Measurements from ENCODE around the gene SECISBP2. TPM values are rescaled to one million over a fixed set of nuclear protein-coding genes. Genes with fewer than 3 reads are reported as not detected.

SECISBP2 gene
- total and polyA plus RNA-seq, 9 donors, result 31.2 to 87.6 (median 51.1) TPM

- Histone ChIP-seq H3K9me3 (no peaks in the 10 kb centered on the region), H3K4me1 (ENCODE audit: insufficient read depth) (peaks cover 12% of the 10 kb centered on the region), H3K27ac (no peak overlapping the region), H3K36me3 (no peaks in the 10 kb centered on the region), H3K4me3 (no peak overlapping the region), H3K27me3 (no peaks in the 10 kb centered on the region)
- no peak for TF ChIP-seq POLR2A (IDR thresholded peaks at IDR 0.05)
- no peak for TF ChIP-seq EP300 (IDR thresholded peaks at IDR 0.05)
- intact Hi-C loops (cut with DNase I), result loop anchor here in 2 of 4 donors (10.0 kb wide), 2 partner anchors 789 to 931 kb away; partner anchors contain the start of gene SPIN1 (in 1 of the 2)
- DNase-seq, result no peak
These were observed 2.8 kb upstream of the SECISBP2 start for GRCh38 chr9:89315482-89315881.

- TF ChIP-seq POLR2A (IDR thresholded peaks at IDR 0.05) (no peak), CTCF (IDR thresholded peaks at IDR 0.05) (no peak), EP300 (IDR thresholded peaks at IDR 0.05) (no peak)
- H3K27ac ChIP-seq, result no peak overlapping the region
- H3K4me1 ChIP-seq (ENCODE audit: insufficient read depth), result peaks cover 6% of the 10 kb centered on the region
- H3K27me3 ChIP-seq, result no peaks in the 10 kb centered on the region
- no peaks in the 10 kb centered on the region for H3K36me3 ChIP-seq
- no peak for DNase-seq
- H3K4me3 ChIP-seq, result no peak overlapping the region
- H3K9me3 ChIP-seq, result no peaks in the 10 kb centered on the region
- WGBS, 3 donors, result 85 to 87% (median 85%) methylated on average over 4 of the region's 4 CpGs
- intact Hi-C loops (cut with DNase I), result loop anchor here in 2 of 4 donors (10.0 kb wide), 2 partner anchors 788 to 932 kb away; partner anchors contain the start of gene SPIN1 (in 1 of the 2)
These were observed 1.0 kb upstream of the SECISBP2 start for GRCh38 chr9:89317282-89317681.

- no peak for DNase-seq
- peaks cover 9% of the 10 kb centered on the region for H3K4me1 ChIP-seq (ENCODE audit: insufficient read depth)
- H3K9me3 ChIP-seq, result no peaks in the 10 kb centered on the region
- WGBS, 3 donors, result 1 to 2% (median 2%) methylated on average over 13 of the region's 13 CpGs
- no peaks in the 10 kb centered on the region for H3K36me3 ChIP-seq
- peak overlapping the region; percentile 91 for H3K4me3 ChIP-seq
- intact Hi-C loops (cut with DNase I), result loop anchor here in 2 of 4 donors (10.0 kb wide), 2 partner anchors 786 to 934 kb away; partner anchors contain the start of gene SPIN1 (in 1 of the 2)
- TF ChIP-seq CTCF (IDR thresholded peaks at IDR 0.05) (no peak), EP300 (IDR thresholded peaks at IDR 0.05) (no peak), POLR2A (IDR thresholded peaks at IDR 0.05) (no peak)
- no peaks in the 10 kb centered on the region for H3K27me3 ChIP-seq
- H3K27ac ChIP-seq, result peak overlapping the region; percentile 99 to 100
These were observed 960 bp downstream of the SECISBP2 start for GRCh38 chr9:89319015-89319905.

GRCh38 chr9:89323390-89323789 is 5.1 kb downstream of the SECISBP2 start:
- H3K4me3 ChIP-seq, result no peak overlapping the region
- H3K9me3 ChIP-seq, result no peaks in the 10 kb centered on the region
- no peaks in the 10 kb centered on the region for H3K27me3 ChIP-seq
- DNase-seq, result peak in 1 of 5 donors; percentile 21
- H3K4me1 ChIP-seq (ENCODE audit: insufficient read depth), result peaks cover 12% of the 10 kb centered on the region
- intact Hi-C loops (cut with DNase I), result loop anchor here in 2 of 4 donors (10.0 kb wide), 2 partner anchors 51 to 221 kb away; no protein-coding TSS in a partner anchor
- no peak for TF ChIP-seq POLR2A (IDR thresholded peaks at IDR 0.05)
- TF ChIP-seq CTCF (IDR thresholded peaks at IDR 0.05), result no peak
- no peaks in the 10 kb centered on the region for H3K36me3 ChIP-seq
- WGBS, 3 donors, result 68 to 83% (median 77%) methylated on average over 4 of the region's 4 CpGs
- no peak overlapping the region for H3K27ac ChIP-seq

GRCh38 chr9:89325733-89326132 is 7.4 kb downstream of the SECISBP2 start:
- peaks cover 7% of the 10 kb centered on the region for H3K4me1 ChIP-seq (ENCODE audit: insufficient read depth)
- H3K4me3 ChIP-seq, result no peak overlapping the region
- TF ChIP-seq POLR2A (IDR thresholded peaks at IDR 0.05), result no peak
- no peak for DNase-seq
- no peaks in the 10 kb centered on the region for H3K36me3 ChIP-seq
- no peaks in the 10 kb centered on the region for H3K9me3 ChIP-seq
- intact Hi-C loops (cut with DNase I), result loop anchor here in 2 of 4 donors (10.0 kb wide), 2 partner anchors 49 to 219 kb away; no protein-coding TSS in a partner anchor
- 85 to 88% (median 86%) methylated on average over 3 of the region's 3 CpGs for WGBS, 3 donors
- H3K27ac ChIP-seq, result no peak overlapping the region
- H3K27me3 ChIP-seq, result no peaks in the 10 kb centered on the region

Data from ovary (tissue), 9 donors.